NK-92 (cell line): ENCODE measurements around the gene SORL1.

Experiments used
- DNase-seq: peaks from one replicate; lab custom pipeline; 2025; ENCODE audit not compliant: unreplicated experiment; lab: John Stamatoyannopoulos, UW

The SORL1 gene

GRCh38 chr11:121451178-121451985 is 732 bp upstream of the SORL1 start:
- no peak for DNase-seq

GRCh38 chr11:121452609-121453150 is 566 bp downstream of the SORL1 start, which contains the start of gene SORL1-AS1:
Gene SORL1-AS1, minus strand, starts transcription at chr11:121452967.
- no peak for DNase-seq

- no peak for DNase-seq
Observed at GRCh38 chr11:121453589-121454299, 1.6 kb downstream of the SORL1 start.

- DNase-seq = no peak
Observed at GRCh38 chr11:121455115-121455514, 3.0 kb downstream of the SORL1 start.

- no peak for DNase-seq
Observed at GRCh38 chr11:121456151-121456550, 4.0 kb downstream of the SORL1 start.

GRCh38 chr11:121456816-121457431 is 4.8 kb downstream of the SORL1 start:
- no peak for DNase-seq

- no peak for DNase-seq
Observed at GRCh38 chr11:121458551-121458950, 6.4 kb downstream of the SORL1 start.

- no peak for DNase-seq
Observed at GRCh38 chr11:121459413-121460017, 7.4 kb downstream of the SORL1 start.

- DNase-seq = no peak
Observed at GRCh38 chr11:121460941-121461514, 8.9 kb downstream of the SORL1 start.

GRCh38 chr11:121461843-121462242 is 9.7 kb downstream of the SORL1 start:
- DNase-seq = no peak

GRCh38 chr11:121463689-121464335 is 11.7 kb downstream of the SORL1 start:
- no peak for DNase-seq

- no peak for DNase-seq
Observed at GRCh38 chr11:121464352-121464946, 12.3 kb downstream of the SORL1 start.

- DNase-seq = no peak
Observed at GRCh38 chr11:121465709-121466062, 13.6 kb downstream of the SORL1 start.

- no peak for DNase-seq
Observed at GRCh38 chr11:121466063-121466794, 14.1 kb downstream of the SORL1 start.

- no peak for DNase-seq
Observed at GRCh38 chr11:121467471-121467870, 15.4 kb downstream of the SORL1 start.

GRCh38 chr11:121467965-121468364 is 15.9 kb downstream of the SORL1 start:
- DNase-seq = no peak

GRCh38 chr11:121469910-121470309 is 17.8 kb downstream of the SORL1 start:
- DNase-seq = no peak

- DNase-seq = no peak
Observed at GRCh38 chr11:121471167-121471566, 19.1 kb downstream of the SORL1 start.

GRCh38 chr11:121472312-121472711 is 20.2 kb downstream of the SORL1 start:
- DNase-seq = no peak
